GM18951 (cell line): ENCODE results near the gene RBM24.

Experiments
- POLR2A ChIP-seq: IDR thresholded peaks from 4 replicates; pipeline ENCODE4 v1.6.1; 2011; ENCODE audit warnings: mild to moderate bottlenecking; ENCODE audit not compliant: insufficient read length, insufficient read depth; ENCODE audit errors: extremely low read depth
- in situ Hi-C: fragments of 300-500 bp; cut with MboI; formaldehyde crosslinking; loops from one replicate; pipeline ENCODE4 v1.12.0; 2022; ENCODE audit warnings: low sequenced_read_pairs, mixed read lengths, inconsistent platforms; ENCODE audit not compliant: unreplicated experiment

Gene RBM24

DNA sequence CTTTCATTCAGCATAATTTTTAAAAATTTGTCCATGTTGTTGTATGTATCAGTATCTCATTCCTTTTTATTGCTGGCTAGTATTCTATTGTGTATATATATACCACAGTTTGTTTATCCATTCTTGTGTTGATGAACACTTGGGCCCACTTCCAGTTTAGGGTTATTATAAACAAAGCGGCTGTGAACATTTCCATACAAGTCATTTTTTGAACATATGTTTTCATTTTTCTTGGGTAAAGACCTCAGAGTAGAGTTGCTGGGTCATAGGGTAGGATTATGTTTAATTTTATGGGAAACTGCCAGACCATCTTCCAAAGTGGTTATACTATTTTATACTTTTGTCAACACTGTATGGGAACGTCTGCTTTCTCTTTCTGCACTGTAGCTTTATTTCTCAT lies 55.3 kb downstream of the RBM24 start:
- TF ChIP-seq POLR2A: no peak
- in situ Hi-C loops: no loop called here

DNA sequence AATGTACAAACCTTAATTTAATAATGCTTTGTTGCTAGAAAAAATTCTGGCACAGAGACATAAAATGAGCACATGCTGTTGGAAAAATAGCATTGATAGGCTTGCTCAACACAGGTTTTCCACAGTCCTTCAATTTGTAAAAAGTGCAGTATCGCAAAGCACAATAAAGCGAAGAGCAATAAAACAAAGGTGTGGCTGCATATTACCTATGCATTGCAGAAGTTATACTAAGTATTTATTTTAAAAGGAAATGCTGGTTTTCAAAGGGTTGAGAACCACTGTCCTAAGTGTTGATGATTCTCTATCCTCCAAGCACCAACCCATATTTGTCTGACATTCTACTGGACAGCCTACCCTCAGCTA lies 58.1 kb downstream of the RBM24 start:
- in situ Hi-C loops: no loop called here

DNA sequence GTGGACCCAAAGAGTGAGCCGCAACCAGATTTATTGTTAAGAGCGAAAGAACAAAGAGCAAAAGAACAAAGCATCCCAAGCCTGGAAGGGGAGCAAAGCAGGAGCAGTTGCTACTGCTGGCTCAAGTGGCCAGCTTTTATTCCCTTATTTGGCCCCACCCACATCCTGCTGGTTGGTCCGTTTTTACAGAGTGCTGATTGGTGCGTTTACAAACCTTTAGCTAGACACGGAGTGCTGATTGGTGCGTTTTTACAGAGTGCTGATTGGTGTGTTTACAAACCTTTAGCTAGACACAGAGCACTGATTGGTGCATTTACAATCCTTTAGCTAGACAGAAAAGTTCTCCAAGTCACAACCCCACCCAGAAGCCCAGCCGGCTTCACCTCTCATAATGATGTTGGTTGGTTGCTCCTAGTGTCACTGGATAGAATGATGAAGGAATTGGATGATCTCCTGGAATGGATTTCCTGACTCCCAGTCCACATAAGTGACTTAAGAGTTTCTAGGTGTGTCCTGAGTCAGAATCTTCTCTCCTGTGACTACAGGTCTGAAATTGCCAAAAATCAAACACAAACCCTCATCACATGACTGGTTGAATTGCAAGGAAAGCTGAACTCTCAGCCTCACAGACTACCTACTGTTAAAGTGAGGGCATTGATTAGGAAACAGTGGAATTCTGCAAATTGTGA lies 60.1 kb downstream of the RBM24 start:
- in situ Hi-C loops: no loop called here
- TF ChIP-seq POLR2A: no peak

More for the DNA sequence above, 58.1 kb downstream of the RBM24 start:
- TF ChIP-seq POLR2A: no peak

DNA sequence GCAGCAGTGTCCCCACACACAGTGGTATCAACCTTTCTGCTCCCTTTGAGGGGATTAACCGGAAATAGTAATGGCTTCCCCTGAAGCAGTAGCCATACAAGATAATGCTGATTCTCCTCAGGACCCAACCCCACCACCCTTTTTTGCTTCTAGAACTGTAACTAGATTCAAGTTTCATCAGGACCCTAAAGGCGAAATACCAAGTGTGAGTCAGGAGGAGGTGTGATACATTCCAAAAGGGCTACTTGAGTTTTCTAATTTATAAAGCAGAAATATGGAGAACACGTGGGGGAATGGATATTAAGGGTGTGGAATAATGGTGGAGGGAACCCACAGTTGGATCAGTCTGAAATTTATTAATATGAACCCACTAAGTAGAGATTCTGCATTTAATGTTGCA lies 60.7 kb downstream of the RBM24 start:
- TF ChIP-seq POLR2A: no peak
- in situ Hi-C loops: no loop called here

- TF ChIP-seq POLR2A: no peak
- in situ Hi-C loops: no loop called here
These were observed 62.1 kb downstream of the RBM24 start for GRCh38 chr6:17343215-17343614.
